Erythroblast (primary cell): ENCODE results near the gene RNU1-3.
"Not testable (repeated sequence)": the region's sequence is repeated elsewhere in the genome, so short reads cannot be mapped to it uniquely, and the experiment has no call there.

Source experiments
- GATA1 ChIP-seq: IDR thresholded peaks from 2 replicates; pipeline ENCODE4 v1.6.1; 2011; ENCODE audit warnings: low read depth, mild to moderate bottlenecking, control low read depth, low read length, moderate library complexity
- POLR2A ChIP-seq: IDR thresholded peaks from 2 replicates; pipeline ENCODE4 v1.6.1; 2011; ENCODE audit warnings: mild to moderate bottlenecking, low read length

DNA sequence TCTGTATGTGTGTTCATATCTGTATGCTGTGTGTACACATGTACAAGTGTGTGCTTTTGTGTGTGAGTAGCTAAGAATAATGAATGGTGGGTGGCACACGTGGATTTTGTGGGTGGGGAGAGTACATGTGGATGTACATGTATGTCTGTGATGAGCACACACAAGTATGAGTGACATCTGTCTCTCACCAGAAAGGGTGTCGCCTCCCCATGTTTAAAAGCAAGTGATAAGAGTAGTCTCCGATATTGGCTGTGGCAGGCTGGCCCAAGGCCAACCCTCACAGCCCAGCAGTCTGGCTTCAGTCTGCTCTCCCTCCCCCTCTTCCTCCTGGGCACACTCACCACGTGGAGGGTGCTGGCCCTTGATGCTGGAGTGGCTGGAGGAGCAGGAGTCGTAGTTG, 36.9 kb upstream of the RNU1-3 start:
- TF ChIP-seq POLR2A, GATA1: not testable (repeated sequence)
